WI38 (cell line): ENCODE measurements around the gene HOXA4.

Experiments
- H3K4me3 ChIP-seq: 2 replicates; pipeline ENCODE4 v1.5.1; 2011; ENCODE audit warnings: low read depth, mild to moderate bottlenecking, control low read depth, low read length
- CTCF ChIP-seq: IDR thresholded peaks from 2 replicates; pipeline ENCODE4 v1.5.1; 2012; ENCODE audit warnings: low read depth, mild to moderate bottlenecking, control low read depth, low read length

The HOXA4 gene

GRCh38 chr7:27104341-27105058, 26.1 kb downstream of the HOXA4 start:
- TF ChIP-seq CTCF = no peak
- peak overlapping the region; percentile 1; the same call in 1 of the 2 replicates for H3K4me3 ChIP-seq

GRCh38 chr7:27103489-27104226, 26.9 kb downstream of the HOXA4 start:
- H3K4me3 ChIP-seq = peak overlapping the region; percentile 96
- TF ChIP-seq CTCF = no peak

- no peak for TF ChIP-seq CTCF
- peak within 1 kb of the TSS; percentile 96 for H3K4me3 ChIP-seq
These were observed 27.7 kb downstream of the HOXA4 start, which contains the start of gene HOXA2 for GRCh38 chr7:27102581-27103442. TSS of gene HOXA2 (minus strand) at chr7:27102683. CDS start at chr7:27102500, 183 bp downstream.

- TF ChIP-seq CTCF = no peak
- H3K4me3 ChIP-seq = peak overlapping the region; percentile 96
These were observed 28.5 kb downstream of the HOXA4 start for GRCh38 chr7:27101957-27102580.

- peak overlapping the region; percentile 96 for H3K4me3 ChIP-seq
- TF ChIP-seq CTCF = no peak
These were observed 29.2 kb downstream of the HOXA4 start for GRCh38 chr7:27101171-27101956.

- no peak for TF ChIP-seq CTCF
- peak overlapping the region; percentile 96 for H3K4me3 ChIP-seq
These were observed 29.8 kb downstream of the HOXA4 start for GRCh38 chr7:27100694-27101170.
